Ecto neural progenitor cell (in vitro differentiated cells): Measurements from ENCODE around the gene IRF2BP2.

Experiments used
- DNase-seq: peaks from one replicate; pipeline ENCODE4 v3.0.0-alpha.2; 2018; ENCODE audit warnings: low spot score

Gene IRF2BP2

DNA sequence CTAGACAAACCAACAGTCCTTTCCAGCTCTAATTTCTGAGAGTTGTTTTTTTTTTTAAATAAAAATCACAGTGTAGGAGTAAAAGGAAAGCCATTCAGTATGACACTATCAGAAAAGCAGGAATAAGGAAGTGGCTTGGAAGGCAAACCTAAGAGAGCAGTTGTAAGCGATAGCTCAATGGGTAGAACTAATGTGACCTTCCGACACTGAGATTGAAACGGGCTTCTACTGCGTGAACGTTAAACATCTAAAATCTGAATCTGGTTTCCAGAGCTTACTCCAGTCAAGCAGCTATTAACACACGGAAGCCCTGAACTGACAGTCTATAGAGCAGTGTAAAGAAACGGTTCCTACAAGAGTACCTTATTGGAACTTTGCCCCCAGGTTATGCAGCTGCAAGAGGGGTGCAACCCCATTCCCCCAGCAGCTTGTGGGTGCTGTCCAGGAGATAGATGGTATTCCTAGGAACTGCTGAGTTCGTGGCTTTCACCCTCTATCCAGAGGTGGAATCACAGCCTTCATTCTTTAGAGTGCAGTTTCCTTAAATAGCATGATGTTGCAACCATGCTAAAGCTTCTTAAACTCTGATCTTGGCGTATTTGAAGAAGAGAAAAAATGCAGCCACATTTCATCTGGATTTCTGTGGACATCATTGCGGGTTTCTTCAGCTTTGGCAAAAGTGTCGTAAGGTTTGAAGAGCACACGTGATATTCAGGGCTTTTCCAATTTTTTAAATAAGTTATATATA, 3.3 kb upstream of the IRF2BP2 start:
- DNase-seq = no peak

DNA sequence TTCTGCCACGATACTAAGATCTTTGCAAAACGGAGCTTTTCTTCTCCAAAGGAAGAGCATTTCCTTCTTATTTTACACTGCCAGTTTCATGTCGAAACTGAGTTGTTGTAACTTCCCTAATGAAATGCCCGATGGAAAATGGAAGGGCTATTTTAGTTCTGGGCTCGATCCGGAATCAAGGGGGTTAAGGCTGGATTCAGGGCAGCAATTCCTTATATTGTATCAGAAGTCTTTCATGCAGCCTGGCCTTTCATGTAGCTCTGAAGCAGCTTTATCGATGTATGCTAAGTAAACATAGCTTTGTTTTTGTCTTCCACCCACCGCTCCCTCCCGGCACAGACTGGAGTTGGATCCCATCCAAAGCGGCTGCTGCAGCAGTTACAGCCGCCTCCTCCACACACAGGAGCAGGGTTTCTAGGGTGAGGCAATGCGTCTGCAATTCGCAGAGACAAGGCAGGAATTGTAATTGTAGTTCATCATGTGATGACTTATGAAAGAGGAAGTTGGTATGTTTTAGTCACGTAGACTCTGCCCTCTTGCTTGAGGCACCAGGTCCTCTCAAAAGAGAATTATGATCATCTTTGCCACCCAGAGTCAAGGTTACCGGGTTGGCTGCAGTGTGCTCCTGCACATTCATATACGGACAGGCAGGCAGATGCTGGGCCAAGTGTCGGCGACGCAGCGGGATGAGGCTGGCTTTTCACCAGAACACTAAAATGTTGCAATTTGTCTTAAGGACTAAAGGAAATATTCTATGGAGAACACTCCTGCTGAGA, 2.6 kb upstream of the IRF2BP2 start:
- no peak for DNase-seq

DNA sequence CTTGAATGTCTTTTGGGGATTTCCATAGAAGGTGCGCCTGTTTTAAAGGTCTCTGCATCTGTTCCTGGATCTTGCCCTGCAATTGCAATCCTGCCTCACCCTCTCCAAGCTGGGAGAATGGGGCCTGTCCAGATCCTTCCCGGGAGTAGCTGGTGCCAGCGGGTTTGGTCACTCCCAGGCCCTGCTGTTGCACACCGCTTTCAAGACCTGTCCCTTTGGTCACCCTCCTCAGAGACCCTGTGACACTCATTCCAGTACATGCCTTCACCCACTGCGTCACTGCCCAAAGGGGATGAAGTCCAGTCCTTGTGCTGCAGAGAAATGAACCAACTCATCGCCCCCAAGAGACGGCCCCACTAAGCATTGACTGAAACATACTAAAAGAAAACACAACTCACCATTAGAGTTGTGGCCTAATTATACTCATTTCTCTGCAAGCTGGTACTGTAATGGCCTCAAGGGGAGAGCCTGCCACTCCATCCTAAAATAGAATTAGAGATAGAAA, 1.9 kb upstream of the IRF2BP2 start:
- peak; percentile 59 for DNase-seq

DNA sequence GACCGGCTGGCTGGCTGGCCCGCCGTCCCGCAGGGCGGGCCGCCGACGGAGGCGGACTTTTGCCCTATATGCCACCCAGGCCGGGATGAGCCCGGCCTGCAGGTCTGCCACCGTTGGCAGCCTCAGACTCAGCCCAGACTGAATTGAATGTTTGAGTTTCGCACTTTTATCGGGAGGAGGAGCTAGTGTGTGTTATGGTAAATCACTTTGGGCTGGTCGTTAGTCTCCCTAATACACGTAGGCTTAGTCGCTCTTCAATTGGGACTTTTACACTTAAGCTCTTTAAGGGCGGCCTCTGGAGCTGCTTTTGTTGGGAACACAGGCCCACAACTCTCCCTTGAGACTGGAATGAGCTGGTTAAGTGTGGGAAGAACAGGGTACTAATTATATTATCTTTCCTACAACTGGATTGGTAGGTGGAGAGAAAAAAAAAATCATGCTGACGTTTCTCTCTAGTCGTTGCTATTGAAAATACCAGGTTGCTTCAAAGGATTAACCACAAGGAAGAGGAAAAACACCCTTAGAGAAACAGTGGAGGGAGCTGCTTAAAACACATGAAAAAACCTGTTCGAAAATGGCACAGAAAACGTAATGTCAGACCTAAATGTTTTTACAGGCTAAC, 1.4 kb upstream of the IRF2BP2 start:
- no peak for DNase-seq

DNA sequence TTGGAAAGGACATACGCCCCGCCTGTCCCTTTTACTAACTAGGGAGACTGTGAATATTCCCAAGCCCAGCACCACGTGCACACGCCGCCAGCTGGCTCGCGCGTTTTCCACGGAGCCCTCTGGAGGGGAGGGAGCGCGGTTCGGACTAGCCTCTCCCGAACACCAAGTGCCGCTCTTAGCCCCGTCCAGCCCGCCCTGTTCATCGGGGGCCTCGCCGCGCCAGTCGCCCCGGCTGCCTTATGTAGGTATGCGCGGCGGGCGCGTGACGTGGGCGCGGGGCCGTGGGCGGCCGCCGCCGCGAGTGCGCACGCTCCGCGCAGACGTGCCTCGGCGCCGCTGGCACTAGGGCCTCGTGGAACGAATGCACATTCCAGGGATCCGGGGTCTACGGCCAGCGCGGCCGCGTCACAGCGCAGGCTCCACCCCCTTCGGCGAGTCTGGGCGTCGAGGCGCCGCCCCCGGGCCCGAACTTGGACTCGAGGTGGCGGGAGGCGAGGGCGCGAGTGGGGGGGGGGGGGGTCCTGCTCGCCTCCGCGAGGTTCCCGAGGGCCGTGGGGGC, 767 bp upstream of the IRF2BP2 start:
- peak; percentile 92 for DNase-seq

DNA sequence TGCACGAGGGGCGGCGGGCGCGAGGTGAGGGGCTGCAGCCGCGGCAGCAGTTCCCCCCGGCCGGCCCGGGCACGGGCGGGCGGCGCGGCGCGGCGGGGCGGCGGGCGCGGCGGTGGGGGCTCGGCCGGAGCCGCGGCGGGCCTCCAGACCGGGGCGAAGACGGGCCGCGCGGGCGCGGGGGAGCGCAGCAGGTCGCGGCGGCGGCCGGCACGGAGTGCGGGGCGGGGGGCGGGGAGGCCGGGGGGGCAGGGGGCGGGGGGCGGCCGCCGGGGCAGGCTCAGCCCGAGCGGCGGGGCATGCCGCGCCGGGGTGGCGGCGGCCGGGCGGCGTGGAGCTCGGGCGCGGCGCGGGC, 311 bp downstream of the IRF2BP2 start:
- DNase-seq = no peak

DNA sequence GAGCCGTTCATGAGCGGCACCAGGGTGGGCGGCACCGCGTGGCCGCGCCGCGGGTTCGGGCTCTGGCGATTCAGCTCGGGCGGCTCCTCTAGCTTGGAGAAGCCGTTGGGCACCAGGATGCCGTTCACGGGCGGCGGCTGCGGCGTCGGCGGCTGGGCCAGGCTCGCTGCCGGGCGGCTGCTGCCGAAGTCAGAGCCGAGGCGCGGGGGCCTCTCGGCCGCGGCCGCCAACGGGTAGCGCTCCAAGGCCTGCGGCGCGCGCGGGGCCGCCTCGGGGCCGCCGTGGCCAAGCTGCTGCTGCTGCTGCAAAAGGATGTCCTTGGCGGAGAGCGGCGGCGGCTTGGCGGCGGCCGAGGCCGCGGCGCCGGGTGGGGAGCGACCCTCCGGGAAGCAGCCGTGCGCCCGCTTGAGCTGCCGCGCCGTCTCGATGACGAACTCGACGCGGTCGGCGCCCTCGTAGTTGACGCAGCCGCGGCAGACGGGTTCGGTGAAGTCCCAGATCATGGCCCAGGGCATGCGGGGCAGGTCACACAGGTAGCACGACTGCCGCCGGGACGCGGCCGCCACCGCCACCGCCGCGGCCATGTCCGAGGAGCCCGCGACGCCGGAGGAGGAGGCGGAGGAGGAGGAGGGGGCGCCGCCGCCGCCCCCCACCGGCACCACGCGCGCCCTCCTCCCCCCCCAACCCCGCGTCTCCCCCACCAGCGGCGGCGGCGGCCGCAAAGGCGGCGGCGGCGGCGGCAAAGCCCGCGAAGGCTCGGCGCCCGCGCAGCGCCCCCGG, 877 bp downstream of the IRF2BP2 start:
- peak; percentile 66 for DNase-seq

DNA sequence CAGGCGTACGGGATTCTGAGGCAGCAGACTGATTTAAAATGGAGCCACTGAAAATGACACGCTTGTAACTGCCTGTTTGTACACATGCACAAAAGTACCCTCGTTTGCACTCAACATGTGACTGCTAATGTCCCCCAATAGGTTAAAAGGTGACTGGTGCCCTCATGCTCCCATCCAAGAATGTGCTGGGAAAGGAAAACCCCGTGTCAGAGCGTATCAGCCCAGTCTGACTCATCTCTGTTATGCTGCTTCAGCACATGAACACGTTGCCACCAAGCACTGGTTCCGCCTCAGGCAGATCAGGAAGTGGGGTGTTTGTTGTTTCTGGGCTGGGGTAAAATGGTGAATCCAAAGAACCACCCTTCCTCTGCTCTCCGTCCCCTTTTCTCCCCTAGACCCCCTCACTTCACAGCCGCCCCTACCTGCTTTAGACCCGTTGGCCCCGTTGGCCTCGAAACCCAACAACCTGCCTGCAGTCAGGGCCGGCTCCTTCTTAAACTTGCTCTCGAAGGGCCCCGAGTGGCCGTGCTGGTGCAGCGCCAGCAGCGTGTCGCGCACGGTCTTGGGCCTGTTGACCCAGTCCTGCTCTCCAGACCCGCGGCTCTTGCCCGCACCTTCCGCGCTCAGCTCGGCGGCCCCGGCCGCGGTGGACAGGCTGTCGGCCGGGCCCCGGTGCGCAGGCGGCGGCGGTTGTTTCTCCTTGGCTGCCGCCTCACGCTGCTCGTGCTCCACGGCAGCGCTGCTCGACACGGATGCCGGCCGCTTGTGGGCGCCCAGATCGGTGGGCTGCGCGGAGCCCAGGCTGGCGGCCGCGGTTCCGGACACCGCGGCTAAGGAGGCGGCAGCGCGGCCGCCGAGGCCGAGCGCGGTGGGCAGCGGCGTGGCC, 1.7 kb downstream of the IRF2BP2 start:
- DNase-seq = peak; percentile 71

DNA sequence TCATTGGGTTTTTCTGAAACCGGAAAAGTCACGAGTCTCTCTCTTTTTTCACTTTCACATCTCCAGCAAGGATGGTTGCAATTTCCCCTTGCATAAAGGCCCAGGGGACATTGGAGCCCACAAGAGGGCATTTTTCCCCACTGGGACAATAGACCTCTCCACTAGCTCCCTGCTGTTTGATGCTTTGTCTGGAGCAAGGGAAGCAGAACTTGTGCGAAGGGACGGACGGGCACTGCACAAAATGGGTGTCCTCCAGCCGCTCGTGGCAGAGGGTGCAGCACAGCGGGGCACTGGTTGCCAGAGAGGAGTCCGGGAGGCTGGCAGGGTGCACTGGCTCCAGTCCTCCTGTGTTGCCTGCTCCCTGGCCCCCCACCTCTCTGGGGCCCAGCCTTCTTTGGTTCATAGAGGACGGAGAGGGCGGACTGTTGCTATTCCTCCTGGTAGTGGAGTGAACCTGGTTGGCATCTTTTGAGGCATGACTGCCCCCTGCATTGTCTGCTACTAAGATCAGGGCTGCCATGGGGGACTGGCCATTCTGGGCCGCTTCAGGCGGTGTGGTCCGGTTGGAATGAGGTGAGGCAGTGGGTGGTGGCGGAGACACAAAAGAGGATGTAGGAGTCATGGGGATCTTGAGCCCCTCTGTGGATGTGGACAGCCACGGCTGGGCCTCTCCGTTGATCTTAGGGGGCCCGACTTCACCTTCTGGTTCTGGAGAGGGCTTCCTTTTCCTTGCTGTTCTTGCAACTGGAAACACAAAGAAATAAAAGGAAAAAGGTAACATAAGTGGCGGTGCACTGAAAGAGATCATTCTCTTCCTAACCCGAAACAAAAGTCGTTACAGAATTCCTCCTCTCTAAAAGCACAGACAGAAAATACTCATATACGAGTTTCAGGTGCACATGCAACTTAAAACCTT, 2.6 kb downstream of the IRF2BP2 start:
- peak; percentile 60 for DNase-seq

DNA sequence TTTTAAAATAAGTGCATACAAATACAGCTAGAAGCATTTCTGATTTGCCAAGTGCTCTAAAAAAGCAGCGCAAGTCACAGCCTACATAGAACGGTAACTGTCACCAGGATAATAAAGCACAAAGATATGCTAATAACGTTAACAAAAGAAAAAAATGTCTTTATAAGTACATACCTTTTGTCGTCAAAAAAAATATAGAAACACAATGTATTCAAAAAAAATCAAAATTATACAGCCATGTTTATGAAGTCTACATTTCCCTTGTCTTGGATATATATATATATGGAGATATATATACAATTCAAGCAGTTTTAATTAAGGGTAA, 3.2 kb downstream of the IRF2BP2 start:
- DNase-seq = no peak

DNA sequence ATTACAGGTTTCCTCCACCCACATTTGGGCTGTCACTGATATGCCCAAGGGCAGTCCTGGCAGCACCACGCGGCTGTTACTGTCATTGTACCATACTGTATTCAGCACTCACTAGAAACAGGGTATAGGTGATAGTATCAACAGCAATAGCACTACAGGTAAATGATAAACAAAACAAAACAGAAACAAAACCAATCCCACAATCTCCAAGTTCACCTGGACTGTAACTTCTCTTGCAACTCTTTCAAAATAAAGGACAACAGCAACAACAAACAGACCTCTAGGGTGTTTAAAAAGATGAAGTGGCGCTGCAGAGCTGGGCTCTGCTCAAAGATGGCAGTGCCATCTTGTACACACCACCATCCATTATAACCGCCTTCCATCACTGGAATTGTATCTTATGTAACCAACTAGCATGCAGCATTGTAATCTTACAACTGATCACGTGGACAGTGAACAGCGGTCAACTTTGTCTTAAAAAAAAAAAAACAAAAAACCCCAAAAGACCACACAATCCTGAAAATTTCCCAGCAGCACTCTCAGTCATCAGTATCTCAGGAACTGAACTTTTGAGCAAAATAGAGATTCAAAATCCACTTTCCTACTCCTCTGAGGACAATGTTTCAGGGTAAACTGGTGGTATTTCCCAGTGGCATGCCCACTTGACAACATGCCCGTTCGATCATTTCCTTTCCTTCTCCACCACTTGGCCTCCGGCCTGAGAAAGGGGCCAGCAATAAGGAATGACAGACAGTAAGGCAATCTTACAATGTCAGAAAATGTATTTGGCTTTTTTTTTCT, 3.8 kb downstream of the IRF2BP2 start:
- no peak for DNase-seq

DNA sequence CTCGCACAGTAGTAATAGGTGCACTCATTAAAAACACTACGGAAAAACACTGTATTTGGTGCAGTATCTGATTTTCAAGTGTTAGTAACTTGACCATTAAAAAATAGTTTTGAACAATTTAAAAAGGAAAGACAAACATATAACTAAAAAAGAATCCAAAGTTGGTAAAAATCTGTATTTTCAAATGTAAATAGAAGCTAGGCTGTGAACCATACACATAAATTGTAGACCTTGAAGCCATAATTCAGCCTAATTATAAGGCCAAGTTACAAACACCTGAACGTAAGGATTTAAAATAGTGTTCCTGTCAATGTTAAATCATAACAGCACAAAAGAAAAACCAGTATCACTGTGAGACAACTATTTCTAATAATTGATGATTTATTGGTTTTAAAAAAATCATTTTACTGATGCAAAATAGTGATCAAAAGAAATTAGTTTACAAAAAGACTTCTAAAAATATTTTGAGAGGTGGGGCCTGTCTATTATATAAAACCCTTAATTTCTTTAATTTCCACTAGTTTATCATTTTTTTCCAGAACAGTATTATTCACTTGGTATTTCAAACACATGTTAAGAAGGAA, 4.5 kb downstream of the IRF2BP2 start:
- no peak for DNase-seq

DNA sequence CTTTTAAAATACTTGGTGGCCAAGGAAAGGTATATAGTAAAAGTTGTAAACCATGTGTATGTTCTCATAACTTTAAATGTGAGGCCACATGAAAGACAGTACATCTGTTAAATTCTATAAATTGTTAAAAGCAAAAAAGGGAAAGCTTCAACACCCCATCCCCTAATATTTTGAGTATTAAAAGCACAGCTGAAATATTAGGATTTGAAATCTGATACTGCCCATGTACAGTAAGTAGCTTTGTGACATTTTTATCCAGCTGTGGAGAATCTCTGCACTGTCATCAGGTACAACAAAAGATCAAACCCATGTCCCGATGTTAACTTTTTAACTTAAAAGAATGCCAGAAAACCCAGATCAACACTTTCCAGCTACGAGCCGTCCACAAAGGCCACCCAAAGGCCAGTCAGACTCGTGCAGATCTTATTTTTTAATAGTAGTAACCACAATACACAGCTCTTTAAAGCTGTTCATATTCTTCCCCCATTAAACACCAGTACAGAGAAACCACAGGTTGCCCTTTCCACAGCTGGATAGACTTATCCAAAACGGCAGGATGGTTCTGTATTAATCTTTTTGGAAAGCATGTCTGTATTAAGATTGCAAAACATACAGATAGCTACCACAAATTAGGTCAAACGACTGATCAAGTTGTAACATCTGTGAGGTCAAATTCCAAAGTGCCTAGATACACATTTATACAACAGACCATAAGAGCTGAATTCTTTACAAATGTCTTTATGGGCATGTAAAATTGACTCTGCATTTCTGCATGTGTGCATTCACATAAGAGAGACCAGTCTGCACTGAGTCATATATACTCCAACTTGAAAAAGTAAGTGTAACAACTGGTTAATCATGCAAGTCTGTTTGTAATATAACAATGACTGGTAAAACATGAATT, 5.2 kb downstream of the IRF2BP2 start:
- DNase-seq = no peak

DNA sequence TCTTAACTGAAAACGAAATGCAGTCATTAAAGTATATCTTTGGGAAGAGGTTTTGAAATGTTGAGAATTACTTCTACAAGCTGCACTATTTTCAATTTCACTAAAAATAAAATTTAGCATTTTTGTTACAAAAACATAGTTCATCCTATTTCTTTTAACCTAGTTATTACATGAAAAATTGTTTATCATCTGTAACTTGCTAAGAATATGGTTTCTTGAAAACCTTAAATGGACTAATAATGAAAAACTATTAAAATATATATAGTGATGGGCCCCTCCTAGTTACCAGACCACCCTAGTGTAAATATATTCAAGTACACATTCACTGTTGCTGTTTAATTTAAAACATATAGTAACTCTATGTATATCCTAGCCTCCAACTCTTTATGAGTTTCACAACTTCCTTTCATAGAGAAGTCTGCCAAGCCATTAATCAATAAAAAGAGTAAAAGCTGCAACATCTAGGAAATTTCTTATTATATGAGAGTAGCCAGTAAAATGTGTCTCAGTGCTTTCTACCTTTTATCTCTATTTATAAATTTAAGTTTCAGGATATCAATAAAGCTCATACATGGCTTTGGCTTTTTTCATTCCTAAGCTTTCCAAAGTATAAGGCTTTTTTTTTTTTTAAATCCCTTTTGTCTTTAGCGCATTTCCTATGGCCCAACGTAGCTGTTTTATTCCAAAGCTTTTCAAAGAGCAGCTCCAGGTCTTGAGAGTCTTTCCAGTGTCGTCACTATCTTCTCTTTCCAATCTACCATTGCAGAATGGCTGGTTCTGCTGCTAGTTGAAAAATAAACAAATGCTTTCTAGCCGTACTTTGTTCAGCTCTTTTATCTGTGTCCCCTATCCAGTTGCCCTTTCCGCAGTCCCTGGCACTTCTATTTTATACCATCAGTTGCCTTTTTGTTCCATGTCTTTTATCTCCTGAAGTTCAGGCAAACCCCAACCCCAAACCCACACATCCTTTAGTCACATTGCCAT, 6.5 kb downstream of the IRF2BP2 start:
- no peak for DNase-seq

DNA sequence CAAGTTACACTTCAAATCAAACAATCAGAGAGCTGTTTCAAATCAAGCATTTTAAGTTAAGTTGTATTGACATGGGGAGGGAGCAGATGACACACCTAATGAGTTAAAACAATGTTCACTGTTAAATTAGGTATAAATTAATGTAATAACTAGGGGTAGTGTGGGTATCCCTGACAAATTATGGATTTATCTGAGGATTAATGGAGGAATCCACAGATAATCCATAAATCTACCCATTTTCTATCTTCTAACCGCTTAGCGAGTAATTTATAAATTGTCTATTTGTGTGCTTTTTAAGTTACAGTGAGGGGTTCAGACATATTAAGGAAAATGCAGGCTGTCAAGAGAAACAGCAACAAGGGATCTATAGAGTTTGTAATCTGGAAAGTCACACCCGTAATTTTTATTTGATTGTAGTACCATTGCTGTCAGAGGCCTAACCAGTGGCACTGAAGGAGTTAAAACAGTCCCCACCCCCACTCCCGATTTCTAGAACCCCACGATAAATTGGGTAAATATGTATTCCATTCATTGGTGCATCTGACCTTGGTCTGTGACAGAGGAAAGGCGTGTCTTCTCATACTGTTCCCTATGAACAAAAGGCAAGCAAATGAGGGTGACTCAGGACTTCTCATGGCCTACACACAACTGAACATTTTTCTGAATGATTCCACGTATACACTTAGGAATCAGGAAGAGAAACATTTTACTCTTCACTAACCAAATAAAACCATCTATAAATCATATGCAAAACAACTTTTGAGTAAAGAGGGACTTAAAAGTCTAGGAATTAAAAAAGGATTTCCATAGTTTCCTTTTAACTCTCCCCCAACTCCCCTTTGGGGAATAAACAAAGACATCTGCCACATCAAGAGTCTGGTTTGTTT, 7.4 kb downstream of the IRF2BP2 start:
- no peak for DNase-seq
